Uterus (tissue), 4 donors: ENCODE results near the gene SHISA9. TPM values are rescaled to one million over a fixed set of nuclear protein-coding genes. Genes with fewer than 3 reads are reported as not detected.

ENCODE experiments used
- DNase-seq, 2 donors: peaks; one replicate each; pipeline ENCODE4 v3.0.0-alpha.2; 2019 to 2020
- H3K27ac ChIP-seq, 2 donors: fragments of 200-600 bp; sonication (generic); 1 replicate in 1 of 2; 2 replicates in 1 of 2; pipeline ENCODE4 v1.5.1; 2016 to 2018
- H3K27me3 ChIP-seq, 2 donors: fragments of 200-600 bp; sonication (generic); one replicate each; pipeline ENCODE4 v1.5.1; 2018 to 2019; ENCODE audit warnings: control low read depth in 1 of 2
- H3K36me3 ChIP-seq, 2 donors: fragments of 200-600 bp; sonication (generic); one replicate each; pipeline ENCODE4 v1.5.1; 2019; ENCODE audit warnings: control low read depth in 1 of 2
- H3K4me1 ChIP-seq, 2 donors: fragments of 200-600 bp; sonication (generic); one replicate each; pipeline ENCODE4 v1.5.1; 2018 to 2019; ENCODE audit warnings: control low read depth in 1 of 2
- H3K4me3 ChIP-seq, 2 donors: fragments of 200-600 bp; sonication (generic); 1 replicate in 1 of 2; 2 replicates in 1 of 2; pipeline ENCODE4 v1.5.1; 2018 to 2019; ENCODE audit warnings: mild to moderate bottlenecking in 1 of 2
- H3K9me3 ChIP-seq, 2 donors: fragments of 200-600 bp; sonication (generic); one replicate each; pipeline ENCODE4 v1.5.1; 2019; ENCODE audit warnings: control low read depth in 1 of 2
- CTCF ChIP-seq, 4 experiments: fragments of 200-600 bp in 2 of 4; fragments of 450-650 bp in 2 of 4; sonication (generic) in 2 of 4; IDR thresholded peaks; one replicate each; pipeline ENCODE4 v1.5.1; 2016 to 2019; ENCODE audit warnings: antibody characterized with exemption in 4 of 4, mild to moderate bottlenecking in 2 of 4, moderate library complexity in 1 of 4
- POLR2A ChIP-seq, 2 donors: fragments of 450-650 bp; IDR thresholded peaks; one replicate each; pipeline ENCODE4 v1.6.1; 2016; ENCODE audit warnings: antibody characterized with exemption in 2 of 2, mild to moderate bottlenecking in 1 of 2, moderate library complexity in 1 of 2
- intact Hi-C: fragments of 100-400 bp; cut with DNase I; formaldehyde crosslinking; loops from one replicate; pipeline ENCODE4 v1.15.1; 2023; ENCODE audit warnings: low total_unique reads
- total RNA-seq, 4 donors: library from RNA; depleted of rRNA in 3 of 4; stranded (reverse); fragments of >200 nt in 3 of 4; gene quantifications; one replicate each; pipeline versions ENCODE4 v1.1.0 to v1.2.4, GENCODE V29; 2014 to 2023
- donor health status: DM: yes; HTN: yes; CAD: no.

The SHISA9 gene
- total RNA-seq, 4 donors from 2014 or later = 0.27 TPM; not detected in 3

GRCh38 chr16:13036600-13036999, 135.2 kb downstream of the SHISA9 start:
- Histone ChIP-seq H3K27me3 (no peaks in the 10 kb centered on the region), H3K4me3 (no peak overlapping the region), H3K4me1 (no peaks in the 10 kb centered on the region), H3K36me3 (no peaks in the 10 kb centered on the region), H3K27ac (no peak overlapping the region), H3K9me3 (no peaks in the 10 kb centered on the region)
- TF ChIP-seq POLR2A (IDR thresholded peaks at IDR 0.05) (no peak), CTCF (IDR thresholded peaks at IDR 0.05) (no peak)
- intact Hi-C loops = no loop called here
- no peak for DNase-seq

GRCh38 chr16:13038591-13038990, 137.2 kb downstream of the SHISA9 start:
- no peaks in the 10 kb centered on the region for H3K27me3 ChIP-seq
- no peak for DNase-seq
- no peaks in the 10 kb centered on the region for H3K4me1 ChIP-seq
- H3K27ac ChIP-seq = no peak overlapping the region
- no peak overlapping the region for H3K4me3 ChIP-seq
- intact Hi-C loops = no loop called here
- TF ChIP-seq CTCF (IDR thresholded peaks at IDR 0.05) (no peak), POLR2A (IDR thresholded peaks at IDR 0.05) (no peak)
- H3K9me3 ChIP-seq = no peaks in the 10 kb centered on the region
- no peaks in the 10 kb centered on the region for H3K36me3 ChIP-seq

GRCh38 chr16:13039526-13039925, 138.1 kb downstream of the SHISA9 start:
- intact Hi-C loops = no loop called here
- no peaks in the 10 kb centered on the region for H3K27me3 ChIP-seq
- no peak overlapping the region for H3K4me3 ChIP-seq
- no peak overlapping the region for H3K27ac ChIP-seq
- H3K36me3 ChIP-seq = no peaks in the 10 kb centered on the region
- no peaks in the 10 kb centered on the region for H3K4me1 ChIP-seq
- TF ChIP-seq CTCF (IDR thresholded peaks at IDR 0.05) (no peak), POLR2A (IDR thresholded peaks at IDR 0.05) (no peak)
- DNase-seq = no peak
- H3K9me3 ChIP-seq = no peaks in the 10 kb centered on the region

GRCh38 chr16:13041180-13041579, 139.8 kb downstream of the SHISA9 start:
- intact Hi-C loops = no loop called here

GRCh38 chr16:13041646-13042290, 140.4 kb downstream of the SHISA9 start:
- H3K36me3 ChIP-seq = no peaks in the 10 kb centered on the region
- no peak overlapping the region for H3K4me3 ChIP-seq
- no peaks in the 10 kb centered on the region for H3K27me3 ChIP-seq
- intact Hi-C loops = no loop called here
- DNase-seq = no peak
- TF ChIP-seq POLR2A (IDR thresholded peaks at IDR 0.05) (no peak), CTCF (IDR thresholded peaks at IDR 0.05) (no peak)
- H3K9me3 ChIP-seq = no peaks in the 10 kb centered on the region
- no peak overlapping the region for H3K27ac ChIP-seq
- H3K4me1 ChIP-seq = no peaks in the 10 kb centered on the region

More at GRCh38 chr16:13041180-13041579, 139.8 kb downstream of the SHISA9 start:
- Histone ChIP-seq H3K9me3 (no peaks in the 10 kb centered on the region), H3K36me3 (no peaks in the 10 kb centered on the region), H3K27ac (no peak overlapping the region), H3K4me1 (no peaks in the 10 kb centered on the region), H3K4me3 (no peak overlapping the region), H3K27me3 (no peaks in the 10 kb centered on the region)
- TF ChIP-seq CTCF (IDR thresholded peaks at IDR 0.05) (no peak), POLR2A (IDR thresholded peaks at IDR 0.05) (no peak)
- DNase-seq = no peak
